GM19395 (cell line): ENCODE results near the gene P3R3URF.
A peak's percentile ranks its signal among the peaks of the same experiment; 100 is the strongest.

Experiments
- ATAC-seq: cut with Tn5 transposase; IDR thresholded peaks from one replicate; pipeline ENCODE4 v1.9.1; 2021; ENCODE audit warnings: mild to moderate bottlenecking, moderate library complexity; ENCODE audit not compliant: unreplicated experiment

P3R3URF gene

DNA sequence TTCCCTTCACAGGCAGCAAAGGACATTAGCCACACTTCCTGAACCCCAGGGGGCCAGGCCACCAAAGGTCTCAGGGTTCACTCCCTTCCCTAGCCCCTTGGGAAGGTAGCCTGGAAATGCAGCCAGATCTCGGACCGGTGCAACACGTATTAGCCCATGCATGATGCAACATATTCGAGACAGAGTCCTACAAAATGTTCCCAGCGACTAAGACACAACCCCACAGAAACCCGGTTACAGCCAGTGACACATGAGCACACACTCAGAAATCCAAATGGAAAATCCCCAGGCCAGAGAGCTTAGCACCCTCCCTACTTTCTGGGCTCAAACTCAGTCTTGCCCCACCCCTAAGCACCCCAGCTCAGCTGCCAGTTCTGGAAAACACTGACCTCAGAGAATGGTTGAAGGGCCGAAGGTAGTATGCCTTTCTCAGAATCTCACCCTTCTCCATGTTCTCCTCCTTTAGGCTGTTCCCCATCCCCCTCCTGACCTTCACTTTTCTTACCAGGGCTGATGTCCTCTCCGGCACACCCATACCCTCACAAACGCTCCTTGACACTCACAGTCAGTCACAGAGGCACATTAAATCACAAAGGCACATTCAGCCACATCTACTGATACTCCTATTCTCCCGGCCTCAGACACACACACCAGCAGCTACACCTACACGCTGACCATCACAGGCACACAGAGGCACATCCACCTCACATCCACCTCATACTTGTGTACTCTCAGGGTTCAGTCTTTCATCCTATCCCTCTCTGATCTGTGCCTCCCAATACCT is 1.6 kb downstream of the P3R3URF start, which contains the start of gene TSPAN1:
Gene TSPAN1 (plus strand): TSS at position 640 of the 784 bp plus-strand sequence. CDS start 6,021 bp downstream, outside the sequence.
- no peak for ATAC-seq

DNA sequence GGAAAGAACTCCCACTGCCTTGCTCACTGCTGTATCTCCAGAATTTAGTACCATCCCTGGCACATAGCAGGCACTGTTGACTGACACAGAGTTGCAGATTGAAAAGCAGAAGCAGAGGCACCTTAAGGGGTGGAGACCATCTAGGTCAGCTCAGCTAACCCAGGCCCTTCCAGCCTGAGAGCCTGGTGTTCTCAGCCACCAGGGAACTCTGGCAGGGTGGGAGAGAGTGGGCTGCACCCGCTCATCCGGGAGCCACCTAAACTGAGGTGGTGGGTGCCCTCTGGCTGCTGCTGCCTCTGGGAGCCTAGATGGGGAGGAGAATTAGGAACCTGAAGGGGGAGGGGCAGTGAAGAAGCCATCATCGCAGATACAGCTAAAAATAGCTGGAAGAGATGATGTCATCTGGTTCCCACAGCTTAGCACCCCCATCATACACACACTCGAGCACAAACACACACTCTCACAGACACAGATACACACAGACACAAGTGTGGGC is 2.9 kb downstream of the P3R3URF start:
- ATAC-seq: no peak

DNA sequence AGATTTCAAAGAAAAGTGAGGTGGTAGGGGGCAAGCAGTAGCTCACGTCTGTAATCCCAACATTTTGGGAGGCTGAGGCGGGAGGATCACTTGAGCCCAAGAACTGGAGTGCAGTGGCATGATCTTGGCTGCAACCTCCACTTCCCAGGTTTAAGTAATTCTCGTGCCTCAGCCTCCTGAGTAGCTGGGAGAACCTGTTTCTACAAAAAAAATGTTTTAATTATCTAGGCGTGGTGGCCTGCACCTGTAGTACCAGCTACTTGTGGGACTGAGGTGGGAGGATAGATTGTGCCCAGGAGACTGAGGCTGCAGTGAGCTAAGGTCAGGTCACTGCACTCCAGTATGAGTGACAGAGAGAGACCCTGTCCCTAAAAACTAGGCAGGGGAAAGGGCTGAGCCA is 4.0 kb downstream of the P3R3URF start:
- no peak for ATAC-seq

DNA sequence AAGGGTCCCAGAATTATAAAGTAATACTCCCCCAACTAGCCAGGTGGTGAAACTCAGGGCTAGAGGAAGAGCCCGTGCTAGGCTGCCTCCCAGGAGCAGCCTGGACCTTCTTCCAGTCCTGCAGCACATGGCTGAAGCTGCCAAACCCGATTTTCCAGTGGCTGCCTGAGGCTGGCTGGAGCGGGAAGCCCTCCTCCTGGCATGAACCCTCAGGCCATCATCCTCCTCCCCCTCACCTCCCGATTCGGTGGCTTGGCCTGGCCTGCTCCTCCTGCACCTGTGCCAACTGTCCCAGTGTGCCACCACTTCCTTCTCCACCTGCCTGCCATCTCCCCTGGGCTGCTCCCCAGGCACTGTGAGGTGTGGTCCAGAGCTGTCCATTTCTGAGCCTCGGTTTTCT is 4.4 kb downstream of the P3R3URF start:
- ATAC-seq: no peak

DNA sequence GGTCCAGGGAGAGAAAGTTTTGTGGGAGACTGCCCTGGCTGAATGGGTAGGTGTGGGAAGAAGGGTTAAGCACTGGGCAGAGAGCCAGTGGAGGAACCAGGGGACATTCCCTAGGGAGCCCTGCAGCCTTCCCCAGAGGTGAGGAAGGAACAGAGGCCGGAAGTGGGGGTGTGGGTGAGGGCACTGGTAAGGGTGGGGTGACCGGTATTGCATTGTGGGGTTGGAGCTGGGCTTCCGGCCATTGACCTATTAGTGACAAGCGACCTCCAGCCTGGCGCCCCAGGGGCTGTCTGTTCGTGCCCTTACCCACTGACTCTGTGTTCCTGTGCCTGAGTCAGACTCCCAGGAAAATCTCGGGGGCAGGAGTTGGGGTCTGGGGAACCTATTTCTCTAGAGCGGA is 4.9 kb downstream of the P3R3URF start:
- ATAC-seq: no peak

DNA sequence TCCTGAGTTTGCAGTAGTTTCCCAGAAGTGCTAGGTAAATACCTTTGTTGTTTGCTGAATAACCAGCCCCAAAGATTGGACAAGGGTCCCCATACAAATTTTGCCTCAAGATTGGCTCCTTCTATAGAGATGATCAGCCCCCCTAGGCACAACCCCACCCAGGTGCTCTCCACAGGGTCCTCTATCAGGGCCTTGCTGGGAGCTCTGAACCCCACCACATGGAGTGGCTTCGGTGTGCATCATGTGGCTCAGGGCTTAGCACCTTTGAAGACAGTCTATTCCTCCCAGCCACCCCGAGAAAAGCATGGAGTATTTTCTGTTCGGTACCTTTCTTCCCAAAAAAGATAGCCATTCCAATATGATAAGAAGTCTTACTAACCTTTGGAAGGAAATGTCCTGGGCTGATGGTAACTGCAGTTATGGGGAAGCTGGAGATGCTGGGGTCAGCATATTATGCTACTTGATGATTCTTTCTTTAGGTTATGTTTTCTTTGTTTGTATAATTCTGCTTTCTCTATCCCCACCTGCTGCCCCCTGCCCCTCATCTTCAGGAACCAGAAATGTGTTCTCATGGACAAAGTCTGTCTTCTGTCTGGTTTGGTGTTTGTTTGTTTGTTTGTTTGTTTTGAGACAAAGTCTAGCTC is 6.4 kb downstream of the P3R3URF start:
- ATAC-seq: no peak

DNA sequence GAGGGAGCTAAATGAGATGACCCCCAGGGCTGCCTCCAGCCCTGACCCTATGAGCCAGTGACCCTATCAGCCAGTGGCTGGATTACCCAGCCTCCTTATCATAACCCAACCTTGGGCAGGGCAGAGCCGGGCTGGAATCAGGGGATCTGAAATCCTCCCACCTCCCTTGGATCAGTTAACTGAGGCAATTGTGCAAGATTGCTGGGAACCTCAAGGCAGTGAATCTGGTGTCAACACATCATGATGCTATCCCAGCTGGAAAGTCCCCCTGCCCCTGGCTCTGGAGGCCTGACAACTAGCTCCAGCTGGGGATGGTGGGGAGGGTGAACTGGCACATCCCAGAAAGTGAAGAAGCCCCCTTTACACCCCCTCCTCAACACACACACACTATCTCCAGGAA is 7.8 kb downstream of the P3R3URF start:
- ATAC-seq: no peak

DNA sequence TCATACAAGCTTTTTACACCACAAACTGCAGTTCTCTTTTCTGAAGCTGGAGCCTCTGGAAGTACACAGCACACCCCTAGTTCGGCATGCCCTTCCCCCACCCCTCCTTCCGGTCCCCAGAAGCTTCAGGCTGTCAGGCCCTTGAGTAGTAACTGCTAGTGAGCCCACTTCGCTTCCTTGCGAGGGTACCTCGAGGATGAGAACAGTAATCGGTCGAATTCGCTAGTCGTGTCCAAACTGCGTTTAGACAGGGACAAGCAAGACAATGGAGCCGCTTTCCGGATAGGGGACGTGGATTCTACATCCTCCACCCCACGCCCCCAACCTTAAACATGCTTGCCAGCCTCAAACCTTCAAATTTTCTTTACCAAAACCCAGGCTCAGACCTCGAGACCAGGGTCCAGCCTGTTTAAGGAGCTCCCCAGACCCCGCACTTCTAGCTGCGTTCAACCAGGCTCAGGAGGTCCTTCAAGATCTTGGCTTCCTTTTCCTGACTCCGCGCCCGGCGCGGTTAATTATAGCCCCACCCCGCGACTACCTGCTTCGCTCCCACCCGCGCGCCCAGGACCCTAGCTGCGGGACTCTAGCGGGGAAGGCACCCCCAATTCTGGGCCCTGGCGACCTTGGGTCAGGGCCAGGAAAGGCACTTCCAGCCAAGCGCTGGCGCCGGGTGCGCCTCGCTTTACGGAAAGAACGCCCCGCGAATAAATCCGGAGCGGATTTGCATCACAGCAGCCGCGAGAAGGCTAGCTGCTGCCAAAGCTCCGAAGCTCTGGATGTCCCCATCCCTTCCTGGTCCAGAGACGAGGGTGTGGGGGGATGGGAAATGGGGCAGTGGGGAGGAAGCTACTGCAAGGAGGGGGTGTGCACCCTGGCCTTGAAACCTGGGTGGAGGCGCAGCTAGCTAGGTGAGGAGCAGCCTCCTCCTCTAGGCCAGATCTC is 9.5 kb downstream of the P3R3URF start:
- ATAC-seq: no peak

DNA sequence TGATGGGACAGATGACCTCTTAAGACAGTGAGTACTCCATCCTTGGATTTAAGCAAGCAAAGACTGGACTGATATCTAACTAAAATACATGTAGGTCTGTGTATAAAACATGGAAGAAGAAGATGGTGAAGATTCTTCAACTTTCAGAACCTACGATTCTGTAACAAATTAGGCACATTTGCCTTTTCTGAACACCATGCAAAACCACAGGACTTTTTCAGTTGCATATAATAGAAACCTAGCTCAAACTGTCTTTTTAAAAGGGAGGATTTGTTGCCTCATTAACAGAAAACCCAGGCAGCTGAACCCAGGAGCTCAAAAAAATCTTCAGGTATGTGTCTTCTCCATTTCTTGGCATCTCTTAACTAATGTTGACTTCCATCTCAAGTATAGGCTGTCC is 16.1 kb downstream of the P3R3URF start:
- ATAC-seq: no peak

DNA sequence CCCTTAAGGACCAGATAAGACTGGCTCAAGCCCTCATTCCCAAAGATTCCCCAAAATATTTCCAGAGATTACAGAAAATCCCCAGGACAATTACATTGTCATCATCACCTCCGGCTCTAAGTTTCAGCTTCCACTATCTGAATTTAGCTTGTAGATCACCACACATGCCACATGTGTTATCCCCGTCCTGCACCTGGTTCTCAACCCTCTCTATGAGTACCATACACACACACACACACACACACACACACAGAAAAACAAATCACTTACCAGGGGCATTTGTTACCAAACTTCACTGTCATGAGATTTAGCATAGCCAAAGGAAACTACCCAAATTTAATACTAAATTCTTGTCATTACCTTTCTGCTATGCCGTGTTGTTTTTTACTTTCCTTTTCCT is 16.8 kb downstream of the P3R3URF start:
- no peak for ATAC-seq

DNA sequence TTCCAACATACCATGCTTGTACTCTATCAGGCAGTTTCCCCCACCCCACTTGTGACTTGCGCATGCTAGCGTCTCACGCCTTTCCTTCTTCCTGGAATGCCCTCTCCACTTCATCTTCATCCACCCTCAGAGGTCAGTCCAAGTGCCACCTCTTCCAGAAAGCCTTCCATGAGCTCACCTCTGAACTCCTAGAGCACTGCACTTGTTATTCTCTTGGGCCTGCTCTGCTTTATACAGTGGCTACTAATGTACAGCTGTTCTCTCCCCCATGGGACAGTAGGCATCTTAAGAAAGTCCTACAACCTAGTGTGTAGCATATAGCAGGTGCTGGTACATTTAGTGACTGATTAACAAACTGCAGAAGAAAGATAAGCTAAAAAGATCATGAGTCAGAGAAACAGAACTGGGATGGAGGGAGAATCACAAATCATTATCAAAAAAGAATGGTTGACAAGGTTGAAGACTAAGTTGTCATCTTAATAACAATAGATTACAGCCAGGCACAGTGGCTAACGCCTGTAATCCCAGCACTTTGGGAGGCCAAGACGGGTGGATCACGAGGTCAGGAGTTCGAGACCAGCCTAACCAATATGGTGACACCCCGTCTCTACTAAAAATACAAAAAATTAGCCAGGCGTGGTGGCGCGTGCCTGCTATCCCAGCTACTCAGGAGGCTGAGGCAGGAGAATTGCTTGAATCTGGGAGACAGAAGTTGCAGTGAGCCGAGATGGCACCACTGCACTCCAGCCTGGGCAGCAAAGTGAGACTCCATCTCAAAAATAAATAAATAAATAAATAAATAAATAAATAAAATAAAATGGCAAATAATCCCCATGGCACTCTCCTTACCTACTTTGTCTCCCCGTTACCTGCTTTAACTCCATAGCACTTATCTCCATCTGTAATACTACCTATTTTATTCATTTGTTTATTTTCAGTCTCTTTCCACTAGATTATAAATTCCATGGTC is 17.7 kb downstream of the P3R3URF start:
- peak; percentile 77 for ATAC-seq

DNA sequence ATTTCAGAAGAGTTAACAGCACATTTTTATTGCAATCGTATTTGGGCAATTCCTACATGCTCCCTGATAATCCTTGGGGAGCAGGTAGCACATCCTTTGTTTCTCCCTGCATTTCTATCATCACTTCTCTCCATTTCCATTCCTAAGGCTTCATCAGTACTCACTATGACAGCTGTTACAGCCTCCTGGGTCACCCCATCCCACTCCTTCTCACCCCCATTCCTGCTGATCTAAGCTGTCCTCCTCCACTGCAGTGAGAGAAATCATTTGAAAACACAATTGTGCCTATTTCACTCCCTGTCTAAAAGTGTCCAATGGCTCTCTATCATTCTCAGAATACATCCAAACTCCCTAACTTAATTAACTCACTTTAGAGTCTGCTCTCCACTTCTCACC is 18.4 kb downstream of the P3R3URF start:
- ATAC-seq: no peak

DNA sequence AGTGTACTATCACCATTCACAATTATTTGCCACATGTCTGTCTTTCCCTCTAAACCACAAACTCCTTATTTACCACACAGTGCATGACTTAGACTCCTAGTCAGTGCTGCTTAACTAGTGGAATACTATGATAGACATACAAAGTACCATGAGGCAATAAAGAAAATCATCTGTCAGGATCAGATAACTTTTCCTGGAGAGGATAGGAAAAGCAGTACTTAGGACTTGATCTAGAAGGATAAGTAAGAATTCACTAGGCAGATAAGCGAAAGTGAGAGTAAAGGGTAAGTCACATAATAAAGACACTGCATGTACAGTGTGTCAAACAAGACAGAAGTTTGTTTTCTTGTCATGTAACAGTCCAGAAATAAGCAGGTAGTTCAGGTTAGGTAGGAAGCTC is 22.6 kb downstream of the P3R3URF start:
- ATAC-seq: no peak

DNA sequence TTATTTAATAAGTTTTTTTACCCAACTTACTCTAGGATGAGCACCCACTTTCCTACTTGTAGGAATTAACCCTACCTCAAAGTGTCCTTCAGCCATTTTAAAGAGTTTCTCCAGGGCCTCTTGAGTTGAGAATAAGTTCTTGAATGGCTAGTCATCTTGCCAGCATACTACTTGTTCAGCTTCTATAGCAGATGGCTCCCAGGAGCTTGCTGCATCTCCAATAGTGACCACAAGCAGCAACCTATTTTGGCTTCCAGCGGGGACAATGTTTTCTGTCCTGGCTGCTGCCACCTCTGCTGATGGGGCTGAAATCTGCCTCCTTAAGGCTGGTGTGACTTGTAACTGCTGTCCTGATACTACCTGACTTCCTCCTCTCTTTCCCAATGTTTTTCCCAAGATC is 23.1 kb downstream of the P3R3URF start:
- no peak for ATAC-seq

DNA sequence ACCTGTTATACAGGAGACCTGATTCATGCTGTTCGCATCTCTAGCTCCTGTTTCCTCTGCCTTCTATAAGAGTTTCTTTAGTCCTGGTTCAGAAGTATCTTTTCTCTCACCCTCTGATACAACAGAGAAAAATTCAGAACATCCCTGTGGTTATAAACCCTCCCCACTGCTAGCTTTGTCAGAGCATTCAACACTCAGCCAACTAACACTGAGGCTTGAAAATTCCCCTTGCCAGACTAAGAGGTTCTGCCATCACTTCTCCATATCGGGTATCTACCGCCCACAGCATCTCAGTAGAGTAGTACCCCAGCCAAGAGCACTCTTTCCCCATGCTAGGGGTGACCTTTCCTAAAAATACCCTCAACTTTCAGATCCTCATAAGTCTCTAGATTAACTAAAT is 24.3 kb downstream of the P3R3URF start:
- ATAC-seq: no peak

DNA sequence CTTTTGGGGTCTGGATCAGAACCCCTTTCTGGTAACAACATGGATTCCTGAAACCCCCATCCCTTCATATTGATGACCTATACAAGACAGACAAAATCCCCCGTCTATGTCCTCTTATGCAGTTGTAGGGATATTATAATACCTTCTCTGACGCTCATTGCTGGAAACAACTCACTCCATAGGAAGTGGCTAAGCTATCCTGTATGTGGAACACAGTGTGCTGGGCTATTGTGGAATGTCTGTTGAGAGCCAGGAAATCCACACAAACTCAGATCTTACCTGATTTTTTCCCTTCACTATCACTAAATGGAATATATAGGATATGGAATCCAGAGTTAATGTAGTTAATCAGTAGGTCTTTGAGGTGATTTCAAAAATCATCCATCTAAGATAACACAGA is 26.2 kb downstream of the P3R3URF start:
- ATAC-seq: no peak

DNA sequence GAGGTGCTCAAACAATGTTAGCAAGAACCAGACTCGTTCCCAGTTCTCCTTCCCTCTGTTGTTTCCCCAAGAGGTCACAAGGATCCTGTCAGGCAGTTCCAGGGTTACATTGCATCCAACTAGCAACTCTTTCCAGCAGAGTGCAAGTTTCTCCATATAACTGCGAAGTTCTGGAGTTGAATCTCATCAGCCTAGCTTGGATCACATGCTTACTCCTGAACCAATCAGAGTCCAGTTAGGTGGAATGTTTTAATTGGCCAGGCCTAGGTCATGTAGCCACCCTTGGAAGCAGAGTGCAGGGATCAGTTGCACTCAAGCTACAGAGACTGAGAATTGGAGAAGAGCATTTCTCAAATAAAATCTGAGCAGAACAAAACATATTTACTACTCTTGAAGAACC is 28.0 kb downstream of the P3R3URF start:
- no peak for ATAC-seq

DNA sequence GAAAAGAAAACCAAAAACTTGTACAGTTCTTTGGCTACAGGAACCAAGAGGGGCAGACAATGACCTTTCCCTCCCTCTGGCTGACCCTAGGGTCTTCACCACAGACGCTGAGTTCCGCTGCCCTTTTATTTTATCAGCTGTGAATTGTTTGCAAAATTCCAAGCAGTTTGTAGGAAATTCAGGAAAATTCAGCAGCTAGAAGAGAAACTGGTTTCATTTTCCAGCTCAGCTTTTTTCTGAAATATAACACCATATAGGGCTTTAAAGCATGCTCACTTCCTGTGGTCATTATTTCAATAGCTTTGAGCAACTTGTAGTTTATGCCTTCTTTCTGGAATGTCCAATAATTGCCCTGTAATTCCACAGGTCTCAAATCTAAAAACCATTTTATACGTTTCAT is 38.4 kb downstream of the P3R3URF start:
- ATAC-seq: no peak

DNA sequence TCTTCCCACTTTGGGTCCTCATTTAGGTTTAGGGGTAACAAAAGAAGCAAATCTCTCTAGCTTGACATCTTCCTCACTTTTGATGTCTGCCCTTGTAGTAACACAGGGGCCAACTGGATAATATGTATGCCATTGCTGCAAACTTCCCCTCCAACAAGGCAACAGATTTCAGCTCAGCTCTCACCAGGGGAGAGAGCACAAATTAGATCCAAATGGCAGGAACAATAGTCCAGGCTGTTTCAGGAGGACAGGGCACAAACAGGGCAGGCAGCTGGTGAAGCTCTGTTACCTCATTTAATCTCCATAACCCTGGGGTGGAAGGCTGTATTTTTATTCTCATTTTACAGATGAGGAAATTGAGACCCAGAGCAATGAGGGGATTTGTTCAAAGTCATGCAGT is 39.6 kb downstream of the P3R3URF start:
- ATAC-seq: no peak

DNA sequence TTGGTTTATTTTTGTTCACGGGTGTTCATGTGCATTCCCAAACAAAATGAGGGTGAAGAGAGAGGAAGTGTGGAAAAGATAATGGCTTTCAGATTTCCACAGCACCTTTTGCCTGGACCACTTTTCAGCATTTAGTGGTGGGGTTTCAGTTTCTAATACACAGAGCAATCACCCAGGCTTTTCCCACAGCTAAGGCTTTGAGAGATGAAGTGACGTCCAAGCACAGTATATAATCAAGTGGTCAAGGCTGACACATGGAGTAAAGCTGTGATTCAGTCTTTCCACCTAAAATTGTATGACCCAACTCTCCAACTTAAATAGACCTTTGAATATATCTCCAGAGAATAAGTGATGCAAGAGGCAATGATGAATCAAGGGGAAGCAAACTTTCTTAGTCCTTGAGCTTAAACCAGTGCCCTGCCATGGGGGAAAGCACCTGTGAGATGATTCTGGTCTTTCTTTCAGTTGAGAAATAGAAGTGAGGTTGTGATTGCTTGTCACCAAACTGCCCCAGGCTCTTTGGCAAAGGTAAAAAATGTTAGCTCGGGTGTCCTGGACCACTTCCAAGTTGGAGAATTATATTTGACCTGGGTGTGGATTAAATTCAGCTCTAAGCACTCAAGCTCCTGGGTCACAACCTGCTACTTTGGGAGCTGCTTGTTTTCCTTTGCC is 41.5 kb downstream of the P3R3URF start:
- ATAC-seq: no peak
